Stimulated activated CD8-positive, alpha-beta memory T cell treated with anti-CD3 and anti-CD28 coated beads, Interleukin-7, amount 100 ng/mL, for 24 hours (primary cell): ENCODE measurements around the gene TANC1.

Experiments used
- DNase-seq: peaks from one replicate; pipeline ENCODE4 v3.0.0-alpha.2; 2020; ENCODE audit warnings: low read depth

TANC1 gene

GRCh38 chr2:159118115-159118858 is 149.8 kb downstream of the TANC1 start:
- peak; percentile 60 for DNase-seq

GRCh38 chr2:159118859-159119500 is 150.5 kb downstream of the TANC1 start:
- no peak for DNase-seq

GRCh38 chr2:159119652-159120257 is 151.3 kb downstream of the TANC1 start:
- DNase-seq, result no peak

GRCh38 chr2:159123786-159124185 is 155.3 kb downstream of the TANC1 start:
- no peak for DNase-seq

- DNase-seq, result no peak
Observed at GRCh38 chr2:159124441-159124911, 156.0 kb downstream of the TANC1 start.

GRCh38 chr2:159124931-159125467 is 156.6 kb downstream of the TANC1 start:
- no peak for DNase-seq

- DNase-seq, result no peak
Observed at GRCh38 chr2:159125858-159126257, 157.4 kb downstream of the TANC1 start.

GRCh38 chr2:159126432-159127022 is 158.1 kb downstream of the TANC1 start:
- DNase-seq, result no peak

- no peak for DNase-seq
Observed at GRCh38 chr2:159128191-159128590, 159.8 kb downstream of the TANC1 start.

- DNase-seq, result no peak
Observed at GRCh38 chr2:159129269-159129668, 160.8 kb downstream of the TANC1 start.

GRCh38 chr2:159129824-159130223 is 161.4 kb downstream of the TANC1 start:
- no peak for DNase-seq

GRCh38 chr2:159130302-159130701 is 161.9 kb downstream of the TANC1 start:
- DNase-seq, result no peak

GRCh38 chr2:159131267-159131913 is 162.9 kb downstream of the TANC1 start:
- no peak for DNase-seq

GRCh38 chr2:159131914-159132281 is 163.5 kb downstream of the TANC1 start:
- DNase-seq, result no peak

GRCh38 chr2:159133797-159134196 is 165.4 kb downstream of the TANC1 start:
- no peak for DNase-seq

- no peak for DNase-seq
Observed at GRCh38 chr2:159134979-159135378, 166.5 kb downstream of the TANC1 start.

GRCh38 chr2:159136391-159136790 is 168.0 kb downstream of the TANC1 start:
- DNase-seq, result no peak

GRCh38 chr2:159137511-159138241 is 169.2 kb downstream of the TANC1 start:
- no peak for DNase-seq

GRCh38 chr2:159138642-159139182 is 170.3 kb downstream of the TANC1 start:
- DNase-seq, result no peak

- DNase-seq, result no peak
Observed at GRCh38 chr2:159139216-159139933, 170.9 kb downstream of the TANC1 start.
